Activated CD8-positive, alpha-beta memory T cell treated with anti-CD3 and anti-CD28 coated beads for 1 hour (primary cell): Measurements from ENCODE around the gene PCSK6.
"Not testable (repeated sequence)": the region's sequence is repeated elsewhere in the genome, so short reads cannot be mapped to it uniquely, and the experiment has no call there.

Experiments used
- DNase-seq, 2 donors: peaks; one replicate each; pipeline ENCODE4 v3.0.0-alpha.2; 2020; ENCODE audit warnings: low read depth in 1 of 2; ENCODE audit errors: extremely low read depth in 1 of 2

Gene PCSK6

DNA sequence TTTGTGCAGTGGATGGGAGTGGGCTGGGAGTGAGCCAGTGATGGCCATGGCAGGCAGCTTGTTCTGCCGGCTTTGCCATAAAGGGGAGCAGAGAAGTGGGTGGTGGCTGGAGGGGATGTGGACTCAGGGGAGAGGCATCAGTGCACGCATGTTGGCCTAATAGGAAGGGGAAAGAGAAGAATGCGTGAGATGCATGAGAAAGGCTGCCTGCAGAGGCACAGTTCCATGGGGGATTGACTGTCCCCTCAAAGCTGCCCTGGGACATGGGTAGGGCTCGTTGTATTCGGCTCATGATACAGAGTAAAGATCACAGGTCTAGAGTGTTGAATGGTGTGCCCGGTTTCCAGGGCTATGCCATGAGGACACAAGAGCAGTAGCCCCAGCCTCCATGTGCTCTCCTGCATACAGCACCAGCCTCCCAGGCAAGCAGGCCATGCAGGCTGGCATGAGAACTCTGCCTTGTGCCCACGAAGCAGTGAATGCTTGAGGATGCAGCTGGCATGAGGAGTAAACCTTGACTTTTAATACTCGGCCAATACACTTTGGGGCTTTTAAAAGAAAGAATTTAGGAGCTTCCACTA, 126.4 kb downstream of the PCSK6 start:
- DNase-seq = no peak

DNA sequence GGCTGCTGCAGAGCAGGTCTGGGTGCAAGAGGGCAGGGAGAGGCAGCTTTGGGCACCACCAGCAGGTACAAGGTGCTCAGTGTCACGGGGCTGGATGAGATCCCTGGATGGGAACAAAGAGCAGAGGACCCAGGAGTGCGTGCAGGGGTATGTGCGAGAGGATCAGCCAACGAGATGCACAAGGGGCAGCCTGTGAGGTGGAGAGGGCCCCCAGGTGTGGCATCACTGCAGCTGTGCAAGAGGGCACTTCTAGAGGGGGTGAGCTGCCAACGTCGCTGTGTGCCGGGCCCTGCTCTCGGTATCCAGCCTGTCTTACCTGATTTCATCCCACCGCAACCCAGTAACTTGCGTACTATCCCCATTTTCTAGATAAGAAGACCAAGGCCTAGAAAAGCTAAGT, 127.1 kb downstream of the PCSK6 start:
- no peak for DNase-seq

GRCh38 chr15:101361418-101361817, 128.1 kb downstream of the PCSK6 start:
- no peak for DNase-seq

DNA sequence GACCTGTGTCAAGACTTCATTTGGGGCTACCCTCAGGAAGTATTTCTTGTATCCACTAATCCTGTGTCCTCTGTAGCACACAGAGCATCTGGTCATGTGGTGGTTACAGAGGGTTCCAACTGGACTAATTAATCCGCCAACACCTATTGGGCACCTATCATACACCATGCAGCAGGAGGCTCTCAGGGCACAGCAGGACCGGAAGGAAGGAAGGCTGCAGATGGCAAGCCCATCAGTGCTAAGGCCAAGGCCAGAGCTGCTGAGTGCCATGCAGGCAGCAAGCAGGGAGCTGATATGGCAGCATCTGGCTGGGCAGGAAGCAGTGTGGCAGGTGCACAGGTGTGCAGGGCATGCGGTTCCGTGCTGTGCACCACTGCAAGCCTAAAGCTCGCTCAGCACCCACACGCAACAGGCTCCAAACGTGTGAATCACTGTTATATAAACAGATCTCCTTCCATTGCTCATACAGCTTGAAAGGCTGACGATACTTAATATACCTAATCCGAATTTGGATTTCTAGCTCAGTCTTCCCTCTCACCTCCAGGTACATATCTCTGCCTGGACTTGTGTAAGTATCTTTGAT, 130.1 kb downstream of the PCSK6 start:
- DNase-seq = no peak

- no peak for DNase-seq
Observed at GRCh38 chr15:101358895-101359294, 130.6 kb downstream of the PCSK6 start.

- no peak for DNase-seq
Observed at GRCh38 chr15:101357885-101358284, 131.6 kb downstream of the PCSK6 start.

DNA sequence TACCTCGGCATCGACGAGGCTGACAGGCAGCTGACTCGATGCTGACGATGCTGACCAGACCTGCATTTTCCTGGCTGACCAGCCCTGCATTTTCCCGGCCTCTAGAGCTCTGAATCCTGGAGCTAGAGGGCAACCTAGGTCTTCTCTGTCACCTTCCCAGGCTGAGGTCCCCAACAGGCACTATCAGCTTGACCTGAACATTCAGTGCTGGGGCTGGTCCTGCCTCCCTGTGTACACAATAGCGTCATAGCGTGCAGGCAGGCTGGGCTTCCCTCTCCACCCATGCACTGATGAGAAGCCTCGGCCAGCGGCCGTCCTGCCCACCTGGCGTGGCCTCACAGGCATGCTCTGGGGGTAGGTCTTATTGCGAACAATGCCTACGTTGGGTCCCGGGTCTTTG, 132.2 kb downstream of the PCSK6 start:
- DNase-seq = no peak

DNA sequence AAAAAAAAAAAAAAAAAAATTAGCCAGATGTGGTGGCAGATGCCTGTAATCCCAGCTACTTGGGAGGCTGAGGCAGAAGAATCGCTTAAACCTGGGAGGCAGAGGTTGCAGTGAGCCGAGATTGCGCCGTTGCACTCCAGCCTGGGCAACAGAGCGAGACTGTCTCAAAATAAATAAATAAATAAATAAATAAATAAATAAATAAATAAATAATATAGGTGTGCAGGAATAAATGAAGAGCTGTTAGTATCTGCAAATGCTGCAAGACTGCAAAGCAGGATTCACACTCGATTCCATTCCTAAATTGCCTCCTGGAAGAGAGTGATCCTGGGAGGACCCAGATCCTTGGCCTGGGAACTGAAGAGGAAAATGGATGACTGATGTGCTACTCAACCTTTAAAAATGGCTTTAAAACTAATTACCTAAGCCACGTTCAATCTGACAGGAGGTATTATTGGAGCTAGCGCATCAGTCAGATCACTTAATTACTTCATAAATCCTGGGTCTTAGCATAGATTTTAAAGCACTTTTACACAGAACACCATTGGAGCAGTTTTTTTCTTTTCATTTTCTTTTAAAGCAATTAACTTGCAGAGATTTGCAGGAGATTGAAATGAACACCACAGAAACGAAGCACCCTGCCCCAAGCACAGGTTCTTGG, 132.9 kb downstream of the PCSK6 start:
- not testable (repeated sequence) for DNase-seq

DNA sequence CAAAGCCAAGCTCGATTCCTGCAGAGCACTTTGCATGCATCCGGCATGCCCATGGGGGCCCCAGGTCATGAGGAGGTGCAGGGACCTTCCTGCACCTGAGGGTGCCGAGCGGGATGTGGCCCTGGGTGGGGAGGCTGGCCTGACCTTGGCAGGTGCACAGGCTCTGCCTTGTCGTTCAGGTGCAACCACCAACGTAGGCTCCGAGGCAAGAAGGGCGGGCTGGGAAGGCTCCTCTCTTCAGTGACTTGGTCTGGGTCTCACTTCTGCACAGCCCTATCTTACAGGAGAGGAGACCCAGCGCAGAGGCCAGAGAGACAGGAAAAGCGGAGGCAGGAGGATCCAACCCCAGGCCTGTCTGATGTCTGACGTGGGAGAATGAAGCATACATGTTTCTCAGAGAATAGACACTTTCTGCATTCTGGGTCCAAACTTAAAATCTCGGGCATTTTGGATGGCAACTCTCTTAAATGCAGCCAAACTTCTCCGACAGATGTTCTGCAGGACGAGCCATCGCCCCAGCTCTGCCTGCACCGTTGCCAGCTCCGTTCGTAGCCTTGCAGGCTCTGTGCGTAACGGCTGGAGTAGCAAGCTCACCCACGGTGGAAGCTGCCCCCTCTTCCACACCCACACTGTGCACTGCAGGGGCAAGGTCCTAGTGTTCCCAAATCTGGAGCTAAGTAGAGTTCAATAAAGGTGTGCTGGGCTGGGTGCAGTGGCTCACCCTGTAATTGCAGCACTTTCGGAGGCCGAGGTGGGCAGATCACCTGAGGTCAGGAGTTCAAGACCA, 133.6 kb downstream of the PCSK6 start:
- DNase-seq = no peak

DNA sequence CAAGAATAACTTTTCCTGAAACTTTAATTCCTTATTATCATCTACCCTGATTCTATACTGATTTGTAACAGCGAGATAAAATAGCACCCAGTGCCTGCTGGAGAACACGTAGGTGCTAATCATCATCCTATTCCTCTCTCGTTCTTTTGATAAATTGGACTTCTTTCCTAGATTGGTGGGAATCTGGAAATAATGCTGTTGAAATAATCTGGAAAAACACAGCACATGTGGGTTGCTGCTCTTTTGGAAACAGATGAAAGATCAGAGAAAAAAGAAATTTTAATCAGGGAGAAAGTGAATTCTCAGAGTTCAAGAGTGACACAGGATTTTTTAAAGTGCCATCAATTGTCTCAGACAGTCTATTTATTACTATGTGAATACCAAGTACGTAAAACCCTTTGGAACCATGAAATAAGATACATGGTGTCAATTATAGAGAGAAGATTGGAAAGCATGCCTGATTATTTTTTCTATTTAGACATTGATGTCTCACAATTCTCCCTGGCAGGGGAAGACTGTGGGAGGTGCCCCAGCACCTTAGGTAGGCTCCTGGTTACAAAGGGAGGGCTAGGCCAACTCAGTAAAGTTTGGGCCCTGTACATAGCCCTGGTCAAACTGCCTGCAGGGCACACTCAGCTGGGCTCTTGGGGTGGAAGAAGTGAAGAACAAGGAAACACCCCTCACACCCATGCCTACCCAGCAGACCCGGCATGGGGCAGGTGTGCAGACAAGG, 134.4 kb downstream of the PCSK6 start:
- DNase-seq = no peak

DNA sequence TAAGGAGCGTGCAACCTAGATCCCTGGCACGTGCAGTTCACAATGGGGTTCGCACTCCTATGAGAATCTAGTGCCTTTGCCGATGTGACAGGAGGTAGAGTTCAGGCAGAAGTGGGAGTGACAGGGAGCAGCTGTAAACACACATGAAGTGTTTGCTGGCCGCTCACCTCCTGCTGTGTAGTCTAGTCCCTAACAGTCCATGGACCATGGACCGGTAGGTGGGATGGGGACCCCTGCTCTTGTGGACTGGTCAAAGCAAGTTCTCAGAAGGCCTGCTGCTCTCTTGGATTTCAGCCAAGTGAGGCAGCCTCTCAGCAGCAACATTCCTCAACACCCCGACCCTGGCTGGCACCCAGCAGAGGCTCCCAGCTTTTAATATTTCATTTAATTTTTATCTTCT, 136.3 kb downstream of the PCSK6 start:
- no peak for DNase-seq

GRCh38 chr15:101351736-101352135, 137.8 kb downstream of the PCSK6 start:
- no peak for DNase-seq

DNA sequence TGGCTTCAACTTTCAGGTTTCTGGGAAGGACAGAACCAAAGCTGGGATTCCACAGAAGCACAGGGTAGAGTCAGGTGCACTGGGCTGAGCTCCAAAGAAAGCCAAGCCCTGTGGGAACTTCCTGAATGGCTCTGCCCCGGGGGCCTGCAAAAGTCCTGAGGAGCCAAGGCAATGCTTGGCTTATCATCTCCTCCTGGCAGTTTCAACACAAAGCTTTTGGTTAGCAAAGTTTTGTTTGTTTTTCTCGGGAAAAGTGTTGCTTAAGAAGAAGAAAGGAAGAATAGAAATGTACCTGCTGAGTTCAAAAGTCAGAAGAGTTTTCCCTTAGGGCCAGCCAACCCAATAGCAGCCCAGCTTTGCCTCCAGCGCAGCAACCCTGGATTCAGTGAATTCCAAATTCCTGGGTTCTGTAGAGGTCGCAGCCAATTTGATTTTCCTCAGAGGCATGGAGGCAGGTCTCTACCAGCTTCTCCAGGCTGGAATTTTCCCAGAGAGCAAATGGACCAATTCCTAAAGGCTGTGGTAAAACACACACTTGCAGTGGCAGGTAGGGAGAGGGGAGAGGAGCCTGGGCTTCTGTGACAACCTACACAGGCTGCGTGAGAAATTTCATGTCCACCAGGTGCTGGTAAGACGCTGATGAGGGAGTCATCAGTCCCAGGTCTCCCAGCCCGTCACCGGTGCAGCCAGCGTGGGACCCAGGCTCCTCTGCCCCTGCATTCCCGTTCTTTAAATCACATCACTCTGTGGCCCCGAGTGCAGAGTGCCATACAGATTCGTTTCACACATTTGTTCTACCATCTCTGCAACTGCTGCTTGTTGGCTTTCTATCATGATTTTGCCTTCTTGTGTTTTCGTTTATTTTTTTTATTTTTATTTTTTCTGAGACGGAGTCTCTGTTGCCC, 140.2 kb downstream of the PCSK6 start:
- DNase-seq = no peak

- DNase-seq = no peak
Observed at GRCh38 chr15:101348643-101349042, 140.9 kb downstream of the PCSK6 start.

GRCh38 chr15:101348015-101348414, 141.5 kb downstream of the PCSK6 start:
- no peak for DNase-seq

DNA sequence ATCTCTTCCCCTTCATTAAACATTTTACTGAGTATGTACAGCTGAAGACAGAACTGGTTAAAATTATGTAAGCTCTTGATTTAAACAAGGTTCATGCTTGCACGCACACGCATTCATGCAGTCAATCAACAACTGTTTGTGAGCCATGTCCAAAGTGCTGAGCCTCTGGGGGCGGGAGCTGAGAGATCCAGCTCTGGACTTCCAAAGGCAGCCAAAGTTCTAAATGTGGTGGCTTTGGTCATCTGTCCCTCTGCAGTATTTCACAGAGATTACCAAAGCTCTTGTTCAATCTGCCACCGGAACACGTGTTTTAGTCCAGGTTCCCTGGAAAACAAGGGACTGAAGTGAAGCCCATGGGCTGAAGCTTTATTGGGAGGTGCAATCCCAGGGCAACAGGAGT, 142.1 kb downstream of the PCSK6 start:
- no peak for DNase-seq

DNA sequence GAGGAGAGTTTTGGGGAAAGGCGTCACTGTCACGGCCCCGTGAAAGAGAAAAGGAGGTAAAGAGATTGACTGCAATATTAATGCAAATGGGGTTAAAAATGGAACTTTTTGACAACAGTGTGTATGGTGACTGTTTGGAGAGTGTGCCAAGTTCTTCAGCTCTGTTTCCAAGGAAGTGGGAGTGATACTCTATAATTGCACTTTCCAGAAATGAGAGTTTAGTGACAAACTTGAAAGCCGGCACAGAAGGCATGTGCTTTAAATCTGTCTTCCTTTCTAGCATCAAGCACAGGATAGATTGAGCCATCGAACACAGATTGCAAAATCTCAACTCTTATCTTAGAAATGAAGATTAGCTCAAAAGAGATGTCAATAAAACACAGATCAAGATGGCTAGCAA, 142.6 kb downstream of the PCSK6 start:
- DNase-seq = no peak

- no peak for DNase-seq
Observed at GRCh38 chr15:101342056-101342455, 147.5 kb downstream of the PCSK6 start.

GRCh38 chr15:101338502-101339057, 150.9 kb downstream of the PCSK6 start:
- no peak for DNase-seq

- DNase-seq = no peak
Observed at GRCh38 chr15:101337976-101338375, 151.5 kb downstream of the PCSK6 start.
